GM23338 (cell line): ENCODE measurements around the gene GALNT1. TPM values are rescaled to one million over a fixed set of nuclear protein-coding genes. Genes with fewer than 3 reads are reported as not detected.
A peak's percentile ranks its signal among the peaks of the same experiment; 100 is the strongest.

Experiments used
- ATAC-seq: fragments of 200-7000 bp; cut with Tn5 transposase; 3 replicates; pipeline ENCODE4 v1.9.1; 2020
- DNase-seq: peaks from one replicate; pipeline ENCODE4 v3.0.0-alpha.2; 2015; ENCODE audit warnings: low spot score
- H2AFZ ChIP-seq: fragments of 200-600 bp; sonication (generic); 2 replicates; pipeline ENCODE4 v1.8.0; 2016; ENCODE audit warnings: antibody characterized with exemption, mild to moderate bottlenecking, moderate library complexity
- H3F3A ChIP-seq: fragments of 200-600 bp; sonication (generic); replicated peaks from 2 replicates; pipeline ENCODE4 v1.8.0; 2017; ENCODE audit warnings: antibody characterized with exemption, mixed run types, low read depth
- H3K27ac ChIP-seq: fragments of 200-600 bp; sonication (generic); 2 replicates; pipeline ENCODE4 v1.6.1; 2016; ENCODE audit warnings: low read depth
- H3K27me3 ChIP-seq: fragments of 200-600 bp; sonication (generic); 2 replicates; pipeline ENCODE4 v1.8.0; 2016; ENCODE audit warnings: mild to moderate bottlenecking, mixed run types, moderate library complexity; ENCODE audit not compliant: insufficient read depth
- H3K36me3 ChIP-seq: fragments of 200-600 bp; sonication (generic); 2 replicates; pipeline ENCODE4 v1.8.0; 2016; ENCODE audit warnings: mild to moderate bottlenecking; ENCODE audit not compliant: insufficient read depth
- H3K4me1 ChIP-seq: fragments of 200-600 bp; sonication (generic); 2 replicates; pipeline ENCODE4 v1.8.0; 2016; ENCODE audit warnings: mild to moderate bottlenecking, moderate library complexity; ENCODE audit not compliant: insufficient read depth
- H3K4me2 ChIP-seq: fragments of 200-600 bp; sonication (generic); 2 replicates; pipeline ENCODE4 v1.7.1; 2017; ENCODE audit warnings: mixed run types
- H3K4me3 ChIP-seq: fragments of 200-600 bp; sonication (generic); 2 replicates; pipeline ENCODE4 v1.6.1; 2016; ENCODE audit warnings: mixed run types
- H3K79me2 ChIP-seq: fragments of 200-600 bp; sonication (generic); replicated peaks from 2 replicates; pipeline ENCODE4 v1.8.0; 2017; ENCODE audit warnings: mild to moderate bottlenecking; ENCODE audit not compliant: insufficient read depth
- H3K9me2 ChIP-seq: fragments of 200-600 bp; sonication (generic); 2 replicates; pipeline ENCODE4 v1.8.0; 2017; ENCODE audit not compliant: insufficient read depth
- H4K20me1 ChIP-seq: fragments of 200-600 bp; sonication (generic); replicated peaks from 2 replicates; pipeline ENCODE4 v1.8.0; 2017; ENCODE audit warnings: mild to moderate bottlenecking; ENCODE audit not compliant: insufficient read depth
- H3K27ac Mint-ChIP-seq: 2 replicates; pipeline ENCODE4 v1.8.0; 2020; ENCODE audit warnings: inconsistent platforms, mild to moderate bottlenecking, moderate library complexity, mixed read lengths
- H3K27me3 Mint-ChIP-seq: 3 replicates; pipeline ENCODE4 v1.8.0; 2022; ENCODE audit warnings: low read depth, mild to moderate bottlenecking, moderate library complexity, mixed read lengths, inconsistent platforms; ENCODE audit not compliant: insufficient read depth, poor library complexity
- H3K36me3 Mint-ChIP-seq: 3 replicates; pipeline ENCODE4 v1.8.0; 2021; ENCODE audit warnings: low read depth, mild to moderate bottlenecking, inconsistent platforms, moderate library complexity, mixed read lengths
- H3K4me1 Mint-ChIP-seq: 3 replicates; pipeline ENCODE4 v1.8.0; 2020; ENCODE audit warnings: mild to moderate bottlenecking, inconsistent platforms, mixed read lengths
- H3K4me3 Mint-ChIP-seq: 3 replicates; pipeline ENCODE4 v1.8.0; 2021; ENCODE audit warnings: moderate library complexity, mild to moderate bottlenecking, inconsistent platforms, mixed read lengths
- H3K9me3 Mint-ChIP-seq: 3 replicates; pipeline ENCODE4 v1.8.0; 2020; ENCODE audit warnings: moderate library complexity, mild to moderate bottlenecking, inconsistent platforms, mixed read lengths
- CREB1 ChIP-seq: fragments of 250-450 bp; sonication (Bioruptor Pico); IDR thresholded peaks from 2 replicates; pipeline ENCODE4 v1.5.0; 2020; ENCODE audit warnings: low read depth, mild to moderate bottlenecking, moderate library complexity
- CTCF ChIP-seq, 2 experiments: fragments of 200-600 bp in 1 of 2; sonication (generic) in 1 of 2; conservative IDR thresholded peaks; 2 replicates each; pipeline versions ENCODE4 v1.5.1 to v1.6.1; 2016 to 2017; ENCODE audit warnings: antibody characterized with exemption in 2 of 2, low read depth in 2 of 2, mild to moderate bottlenecking in 2 of 2, moderate library complexity in 1 of 2
- EZH2 ChIP-seq: fragments of 200-600 bp; sonication (generic); IDR thresholded peaks from one replicate; pipeline ENCODE4 v1.8.0; 2017; ENCODE audit warnings: antibody characterized with exemption, mild to moderate bottlenecking, low read depth; ENCODE audit not compliant: unreplicated experiment
- EZH2phosphoT487 ChIP-seq: fragments of 200-600 bp; sonication (generic); IDR thresholded peaks from one replicate; pipeline ENCODE4 v1.8.1; 2018; ENCODE audit warnings: antibody characterized with exemption; ENCODE audit not compliant: unreplicated experiment
- JUNB ChIP-seq: IDR thresholded peaks from one replicate; pipeline ENCODE4 v1.6.1; 2016; ENCODE audit warnings: antibody characterized with exemption; ENCODE audit not compliant: unreplicated experiment
- NANOG ChIP-seq: IDR thresholded peaks from 2 replicates; pipeline ENCODE4 v1.6.1; 2016; ENCODE audit warnings: antibody characterized with exemption, borderline replicate concordance
- POLR2AphosphoS5 ChIP-seq: IDR thresholded peaks from 2 replicates; pipeline ENCODE4 v1.6.1; 2016; ENCODE audit warnings: antibody characterized with exemption, low read depth
- REST ChIP-seq: IDR thresholded peaks from one replicate; pipeline ENCODE4 v1.6.1; 2018; ENCODE audit warnings: antibody characterized with exemption; ENCODE audit not compliant: unreplicated experiment
- STAT1 ChIP-seq: IDR thresholded peaks from one replicate; pipeline ENCODE4 v1.6.1; 2016; ENCODE audit warnings: antibody characterized with exemption; ENCODE audit not compliant: unreplicated experiment
- ZNF114 ChIP-seq: fragments of 250-450 bp; sonication (Bioruptor Pico); IDR thresholded peaks from 2 replicates; pipeline ENCODE4 v1.5.0; 2020; ENCODE audit warnings: mild to moderate bottlenecking, moderate library complexity
- ZNF331 ChIP-seq: fragments of 250-450 bp; sonication (Bioruptor Pico); IDR thresholded peaks from 2 replicates; pipeline ENCODE4 v1.5.0; 2020; ENCODE audit warnings: low read depth, mild to moderate bottlenecking, moderate library complexity
- ZNF462 ChIP-seq: fragments of 250-450 bp; sonication (Bioruptor Pico); IDR thresholded peaks from 2 replicates; pipeline ENCODE4 v1.5.0; 2020; ENCODE audit warnings: mild to moderate bottlenecking, moderate library complexity
- polyA plus RNA-seq: library from polyadenylated mRNA; unstranded; fragments of >200 nt; fragmentation: Nextera tagmentation; extraction: Ambion mirVana; gene quantifications from 2 replicates; pipeline ENCODE4 v1.2.1, GENCODE V29; 2016
- total RNA-seq: library from RNA; depleted of rRNA; stranded (reverse); fragments of >200 nt; shearing (Covaris generic); gene quantifications from 2 replicates; pipeline ENCODE4 v1.2.3, GENCODE V29; 2014
- TF ChIP-seq, protein P1 (sequence below): IDR thresholded peaks from 2 replicates; pipeline ENCODE4 v1.6.1; 2016; ENCODE audit warnings: antibody characterized with exemption

Gene GALNT1
- total and polyA plus RNA-seq, 2 experiments from 2014 or later, result 37.4 to 60.8 TPM

- H4K20me1 ChIP-seq, result no peaks in the 10 kb centered on the region
- Mint-ChIP-seq H3K4me1 (peaks cover 4% of the 10 kb centered on the region), H3K4me3 (no peak overlapping the region), H3K27me3 (no peaks in the 10 kb centered on the region), H3K9me3 (no peaks in the 10 kb centered on the region), H3K36me3 (no peaks in the 10 kb centered on the region), H3K27ac (no peak overlapping the region)
- H2AFZ ChIP-seq, result no peak overlapping the region
- H3K27me3 ChIP-seq, result no peaks in the 10 kb centered on the region
- peaks cover 37% of the 10 kb centered on the region for H3K4me1 ChIP-seq
- no peaks in the 10 kb centered on the region for H3F3A ChIP-seq
- H3K79me2 ChIP-seq, result peaks cover 61% of the 10 kb centered on the region
- no peak overlapping the region for H3K27ac ChIP-seq
- no peak overlapping the region for H3K4me3 ChIP-seq
- no peaks in the 10 kb centered on the region for H3K36me3 ChIP-seq
- DNase-seq (peak; percentile 47), ATAC-seq (peak; percentile 86)
- TF ChIP-seq EZH2phosphoT487, result no peak
- no peak for TF ChIP-seq ZNF331
- TF ChIP-seq CTCF (conservative IDR thresholded peaks at IDR 0.05; ENCODE audit: low read depth in 2 of 2), result no peak
- no peak for TF ChIP-seq JUNB
- no peak for TF ChIP-seq STAT1
- no peak for TF ChIP-seq CREB1 (CRISPR knock-in tag)
- no peak for TF ChIP-seq NANOG
- no peak for TF ChIP-seq POLR2AphosphoS5
- TF ChIP-seq EZH2, result no peak
- no peak for TF ChIP-seq ZNF462 (CRISPR knock-in tag)
- no peak for TF ChIP-seq ZNF114
- TF ChIP-seq REST, result no peak
- TF ChIP-seq, protein P1, sequence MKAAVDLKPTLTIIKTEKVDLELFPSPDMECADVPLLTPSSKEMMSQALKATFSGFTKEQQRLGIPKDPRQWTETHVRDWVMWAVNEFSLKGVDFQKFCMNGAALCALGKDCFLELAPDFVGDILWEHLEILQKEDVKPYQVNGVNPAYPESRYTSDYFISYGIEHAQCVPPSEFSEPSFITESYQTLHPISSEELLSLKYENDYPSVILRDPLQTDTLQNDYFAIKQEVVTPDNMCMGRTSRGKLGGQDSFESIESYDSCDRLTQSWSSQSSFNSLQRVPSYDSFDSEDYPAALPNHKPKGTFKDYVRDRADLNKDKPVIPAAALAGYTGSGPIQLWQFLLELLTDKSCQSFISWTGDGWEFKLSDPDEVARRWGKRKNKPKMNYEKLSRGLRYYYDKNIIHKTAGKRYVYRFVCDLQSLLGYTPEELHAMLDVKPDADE, result no peak
- no peak overlapping the region for H3K4me2 ChIP-seq
- no peaks in the 10 kb centered on the region for H3K9me2 ChIP-seq
These were observed 37.2 kb downstream of the GALNT1 start for GRCh38 chr18:35618696-35619095.
